D721Med (cell line): Measurements from ENCODE around the gene KRT82.

Source experiments
- DNase-seq: peaks from one replicate; pipeline ENCODE4 v3.0.0; 2011; ENCODE audit warnings: low spot score; ENCODE audit not compliant: insufficient read length
- FAIRE-seq: peaks from 2 replicates; lab custom pipeline; 2011; peaks lifted over from hg19 to GRCh38; lab: Jason Lieb, UNC
- CTCF ChIP-seq: IDR thresholded peaks from 2 replicates; pipeline ENCODE4 v1.5.1; 2012; ENCODE audit warnings: mild to moderate bottlenecking, control low read depth; ENCODE audit not compliant: insufficient read depth; ENCODE audit errors: missing control alignments

Gene KRT82

GRCh38 chr12:52361553-52361952, 44.6 kb downstream of the KRT82 start:
- FAIRE-seq, result no peak

DNA sequence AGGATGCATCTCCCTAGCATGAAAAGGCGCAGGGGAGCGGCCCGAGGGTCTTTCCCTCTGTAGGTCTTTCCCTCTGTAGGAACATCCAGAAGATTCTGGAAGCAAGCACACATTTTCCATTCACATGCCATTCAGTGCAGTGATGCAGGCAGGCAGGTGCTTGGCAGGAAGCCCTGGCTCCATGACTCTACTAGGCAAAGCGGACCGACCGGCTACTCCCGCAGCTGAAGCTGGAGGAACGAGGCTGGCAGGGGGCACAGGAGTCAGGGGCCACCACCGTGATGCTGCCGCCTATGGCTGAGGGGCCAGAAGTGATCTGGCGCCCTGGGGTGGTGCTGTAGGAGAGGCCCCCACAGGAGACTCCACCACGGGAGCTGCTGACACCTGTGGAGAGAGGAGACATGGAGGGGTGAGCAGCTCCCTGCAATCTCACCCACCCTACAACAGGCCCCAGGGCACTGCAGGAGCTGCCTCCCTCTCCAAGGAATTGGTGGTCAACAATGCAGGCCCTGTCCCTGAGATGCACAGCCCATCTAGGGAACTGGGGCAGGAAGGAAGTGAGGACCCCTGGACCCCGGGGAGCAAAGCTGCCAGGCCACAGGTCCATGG, 45.4 kb downstream of the KRT82 start:
- FAIRE-seq (no peak), DNase-seq (no peak)
- no peak for TF ChIP-seq CTCF

More at GRCh38 chr12:52361553-52361952, 44.6 kb downstream of the KRT82 start:
- no peak for DNase-seq
- no peak for TF ChIP-seq CTCF

GRCh38 chr12:52360106-52360662, 46.0 kb downstream of the KRT82 start:
- DNase-seq (no peak), FAIRE-seq (no peak)
- TF ChIP-seq CTCF, result no peak

GRCh38 chr12:52359621-52360061, 46.5 kb downstream of the KRT82 start:
- FAIRE-seq, result no peak
- DNase-seq, result no peak
- TF ChIP-seq CTCF, result no peak

DNA sequence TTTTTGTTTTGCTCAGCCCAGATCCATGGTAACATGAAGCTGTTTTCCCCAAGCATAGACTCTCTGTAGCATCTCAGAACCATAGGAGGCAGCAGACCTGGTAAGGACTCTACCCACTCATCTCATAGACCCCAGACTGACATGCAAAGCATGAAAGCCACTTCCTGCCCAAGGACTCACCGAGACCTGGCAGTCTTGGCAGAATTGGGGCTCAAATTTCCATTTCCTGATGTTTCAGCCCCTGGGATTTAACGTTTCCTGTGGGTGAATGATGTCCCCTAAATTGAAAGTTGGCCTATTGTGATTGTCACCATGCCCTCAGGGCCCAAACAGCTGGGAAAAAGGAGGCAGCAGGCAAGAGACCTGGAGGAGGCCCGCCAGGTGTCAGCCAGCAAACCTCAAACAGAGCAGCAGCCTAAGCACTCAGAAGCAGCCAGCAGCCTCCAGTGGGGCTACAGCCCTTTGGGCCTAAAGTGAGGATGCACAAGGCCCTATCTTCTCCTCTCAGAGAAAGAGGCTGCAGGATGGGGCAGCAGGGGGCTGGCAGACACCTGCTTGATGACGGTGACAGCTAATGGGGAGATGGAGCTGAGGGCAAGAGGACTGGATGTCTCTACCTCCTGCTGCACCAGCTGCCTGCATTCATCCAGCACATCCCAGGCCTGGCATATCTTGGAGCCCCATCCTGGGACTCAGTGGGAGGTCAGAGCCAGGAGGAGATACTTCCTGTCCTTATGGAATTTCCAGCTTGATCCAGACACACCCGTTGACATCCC, 47.4 kb downstream of the KRT82 start:
- no peak for TF ChIP-seq CTCF
- no peak for FAIRE-seq
- no peak for DNase-seq

- DNase-seq, result no peak
- no peak for FAIRE-seq
- TF ChIP-seq CTCF, result no peak
These were observed 49.2 kb downstream of the KRT82 start for GRCh38 chr12:52356762-52357580.
